Measurements from ENCODE around the gene FLNC. TPM values are rescaled to one million over a fixed set of nuclear protein-coding genes. Genes with fewer than 3 reads are reported as not detected.

Gene FLNC, protein sequence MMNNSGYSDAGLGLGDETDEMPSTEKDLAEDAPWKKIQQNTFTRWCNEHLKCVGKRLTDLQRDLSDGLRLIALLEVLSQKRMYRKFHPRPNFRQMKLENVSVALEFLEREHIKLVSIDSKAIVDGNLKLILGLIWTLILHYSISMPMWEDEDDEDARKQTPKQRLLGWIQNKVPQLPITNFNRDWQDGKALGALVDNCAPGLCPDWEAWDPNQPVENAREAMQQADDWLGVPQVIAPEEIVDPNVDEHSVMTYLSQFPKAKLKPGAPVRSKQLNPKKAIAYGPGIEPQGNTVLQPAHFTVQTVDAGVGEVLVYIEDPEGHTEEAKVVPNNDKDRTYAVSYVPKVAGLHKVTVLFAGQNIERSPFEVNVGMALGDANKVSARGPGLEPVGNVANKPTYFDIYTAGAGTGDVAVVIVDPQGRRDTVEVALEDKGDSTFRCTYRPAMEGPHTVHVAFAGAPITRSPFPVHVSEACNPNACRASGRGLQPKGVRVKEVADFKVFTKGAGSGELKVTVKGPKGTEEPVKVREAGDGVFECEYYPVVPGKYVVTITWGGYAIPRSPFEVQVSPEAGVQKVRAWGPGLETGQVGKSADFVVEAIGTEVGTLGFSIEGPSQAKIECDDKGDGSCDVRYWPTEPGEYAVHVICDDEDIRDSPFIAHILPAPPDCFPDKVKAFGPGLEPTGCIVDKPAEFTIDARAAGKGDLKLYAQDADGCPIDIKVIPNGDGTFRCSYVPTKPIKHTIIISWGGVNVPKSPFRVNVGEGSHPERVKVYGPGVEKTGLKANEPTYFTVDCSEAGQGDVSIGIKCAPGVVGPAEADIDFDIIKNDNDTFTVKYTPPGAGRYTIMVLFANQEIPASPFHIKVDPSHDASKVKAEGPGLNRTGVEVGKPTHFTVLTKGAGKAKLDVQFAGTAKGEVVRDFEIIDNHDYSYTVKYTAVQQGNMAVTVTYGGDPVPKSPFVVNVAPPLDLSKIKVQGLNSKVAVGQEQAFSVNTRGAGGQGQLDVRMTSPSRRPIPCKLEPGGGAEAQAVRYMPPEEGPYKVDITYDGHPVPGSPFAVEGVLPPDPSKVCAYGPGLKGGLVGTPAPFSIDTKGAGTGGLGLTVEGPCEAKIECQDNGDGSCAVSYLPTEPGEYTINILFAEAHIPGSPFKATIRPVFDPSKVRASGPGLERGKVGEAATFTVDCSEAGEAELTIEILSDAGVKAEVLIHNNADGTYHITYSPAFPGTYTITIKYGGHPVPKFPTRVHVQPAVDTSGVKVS (N-terminal part only)
- total RNA-seq (2021; ENCODE audit: unreplicated experiment) (10.2 TPM), Bru-seq, nascent RNA (percentile 34 among the genes with signal in this experiment), BruChase-seq, experiment 1, labeled RNA remaining after a 2-hour chase (percentile 43 among the genes with signal in this experiment), BruChase-seq, experiment 2, labeled RNA remaining after a 6-hour chase (percentile 59 among the genes with signal in this experiment)
- polyA plus RNA-seq (2012; ENCODE audit: insufficient read length) = 7.4 TPM
- long read RNA-seq, partial matches to known transcripts = 15 of 17 reads
- long read RNA-seq, other reads (novel, unspliced or antisense) = 2 of 17 reads

DNA sequence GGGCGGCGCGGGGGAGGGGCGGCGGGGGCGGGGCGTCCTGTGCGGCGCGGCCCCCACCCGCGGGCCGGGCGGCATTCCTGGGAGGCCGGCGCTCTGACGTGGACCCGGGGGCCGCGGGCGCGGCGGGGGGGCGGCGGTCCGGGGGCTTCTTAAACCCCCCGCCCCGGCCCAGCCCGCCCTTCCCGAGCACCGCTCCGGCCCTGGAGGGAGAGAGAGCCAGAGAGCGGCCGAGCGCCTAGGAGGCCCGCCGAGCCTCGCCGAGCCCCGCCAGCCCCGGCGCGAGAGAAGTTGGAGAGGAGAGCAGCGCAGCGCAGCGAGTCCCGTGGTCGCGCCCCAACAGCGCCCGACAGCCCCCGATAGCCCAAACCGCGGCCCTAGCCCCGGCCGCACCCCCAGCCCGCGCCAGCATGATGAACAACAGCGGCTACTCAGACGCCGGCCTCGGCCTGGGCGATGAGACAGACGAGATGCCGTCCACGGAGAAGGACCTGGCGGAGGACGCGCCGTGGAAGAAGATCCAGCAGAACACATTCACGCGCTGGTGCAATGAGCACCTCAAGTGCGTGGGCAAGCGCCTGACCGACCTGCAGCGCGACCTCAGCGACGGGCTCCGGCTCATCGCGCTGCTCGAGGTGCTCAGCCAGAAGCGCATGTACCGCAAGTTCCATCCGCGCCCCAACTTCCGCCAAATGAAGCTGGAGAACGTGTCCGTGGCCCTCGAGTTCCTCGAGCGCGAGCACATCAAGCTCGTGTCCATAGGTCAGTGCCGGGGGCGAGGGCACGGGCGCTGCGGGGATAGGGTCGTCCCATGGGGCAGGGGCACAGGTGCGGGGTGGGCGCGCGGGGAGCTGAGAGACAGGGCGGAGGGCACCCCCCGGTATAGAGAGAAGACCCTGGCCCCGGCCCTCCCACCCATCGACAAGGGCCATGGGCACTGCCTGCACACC, at the start of gene FLNC:
Gene FLNC (plus strand): TSS at position 176 of the 947 bp plus-strand sequence. CDS start 232 bp downstream, at position 408.
- ATAC-seq = peak; percentile 60
- DNase-seq (ENCODE audit: low read depth, low spot score) = no peak
- ChIA-PET POLR2A (no interaction called here), CTCF (no interaction called here)
- intact Hi-C loops (cut with micrococcal nuclease; ENCODE audit: unreplicated experiment) (no loop called here), in situ Hi-C loops (cut with HindIII; ENCODE audit: low pct_unique_long_range_greater_than_20kb, low sequenced_read_pairs) (no loop called here)
- H3K4me1 ChIP-seq (ENCODE audit: control insufficient read depth, insufficient read depth, low read length) = peaks cover 23% of the 10 kb centered on the region
- BruUV-seq (replicated peaks) = no TSS peak
- H3K27ac ChIP-seq (ENCODE audit: low read length) = no peak within 1 kb of the TSS
- no peaks in the 10 kb centered on the region for H3K9me3 ChIP-seq (ENCODE audit: control insufficient read depth, insufficient read depth, low read depth, low read length)
- H3K4me3 ChIP-seq (ENCODE audit: low read depth in 2 of 2, low read length in 2 of 2) = peak within 1 kb of the TSS; percentile 43 to 45
- H3K36me3 ChIP-seq (ENCODE audit: control insufficient read depth, insufficient read depth, low read length) = no peaks in the 10 kb centered on the region
- no peaks in the 10 kb centered on the region for H3K27me3 ChIP-seq (ENCODE audit: control insufficient read depth, insufficient read depth, low read length)
- TF ChIP-seq SIN3A (IDR thresholded peaks at IDR 0.05; ENCODE audit: borderline replicate concordance, insufficient read depth, low read depth, low read length) = no peak
- no peak for TF ChIP-seq CTCF (IDR thresholded peaks at IDR 0.05)
- no peak for TF ChIP-seq POLR2AphosphoS5 (IDR thresholded peaks at IDR 0.05; ENCODE audit: low read depth, low read length)
- TF ChIP-seq TCF7L2 (IDR thresholded peaks at IDR 0.05; ENCODE audit: low read depth, low read length) = no peak
- TF ChIP-seq, protein P1, sequence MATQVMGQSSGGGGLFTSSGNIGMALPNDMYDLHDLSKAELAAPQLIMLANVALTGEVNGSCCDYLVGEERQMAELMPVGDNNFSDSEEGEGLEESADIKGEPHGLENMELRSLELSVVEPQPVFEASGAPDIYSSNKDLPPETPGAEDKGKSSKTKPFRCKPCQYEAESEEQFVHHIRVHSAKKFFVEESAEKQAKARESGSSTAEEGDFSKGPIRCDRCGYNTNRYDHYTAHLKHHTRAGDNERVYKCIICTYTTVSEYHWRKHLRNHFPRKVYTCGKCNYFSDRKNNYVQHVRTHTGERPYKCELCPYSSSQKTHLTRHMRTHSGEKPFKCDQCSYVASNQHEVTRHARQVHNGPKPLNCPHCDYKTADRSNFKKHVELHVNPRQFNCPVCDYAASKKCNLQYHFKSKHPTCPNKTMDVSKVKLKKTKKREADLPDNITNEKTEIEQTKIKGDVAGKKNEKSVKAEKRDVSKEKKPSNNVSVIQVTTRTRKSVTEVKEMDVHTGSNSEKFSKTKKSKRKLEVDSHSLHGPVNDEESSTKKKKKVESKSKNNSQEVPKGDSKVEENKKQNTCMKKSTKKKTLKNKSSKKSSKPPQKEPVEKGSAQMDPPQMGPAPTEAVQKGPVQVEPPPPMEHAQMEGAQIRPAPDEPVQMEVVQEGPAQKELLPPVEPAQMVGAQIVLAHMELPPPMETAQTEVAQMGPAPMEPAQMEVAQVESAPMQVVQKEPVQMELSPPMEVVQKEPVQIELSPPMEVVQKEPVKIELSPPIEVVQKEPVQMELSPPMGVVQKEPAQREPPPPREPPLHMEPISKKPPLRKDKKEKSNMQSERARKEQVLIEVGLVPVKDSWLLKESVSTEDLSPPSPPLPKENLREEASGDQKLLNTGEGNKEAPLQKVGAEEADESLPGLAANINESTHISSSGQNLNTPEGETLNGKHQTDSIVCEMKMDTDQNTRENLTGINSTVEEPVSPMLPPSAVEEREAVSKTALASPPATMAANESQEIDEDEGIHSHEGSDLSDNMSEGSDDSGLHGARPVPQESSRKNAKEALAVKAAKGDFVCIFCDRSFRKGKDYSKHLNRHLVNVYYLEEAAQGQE (IDR thresholded peaks at IDR 0.05; ENCODE audit: insufficient read depth in 1 of 2, low read depth in 2 of 2, low read length in 1 of 2) = no peak
